ENCODE results near the gene TAS1R2.

- no peak for TF ChIP-seq CTCF (conservative IDR thresholded peaks at IDR 0.05; ENCODE audit: low read depth in 2 of 2)
- no peak for TF ChIP-seq POLR2AphosphoS5 (IDR thresholded peaks at IDR 0.05; ENCODE audit: low read depth)
These were observed 31.2 kb downstream of the TAS1R2 start for GRCh38 chr1:18828224-18828623.

Data from GM23338 (cell line).